Lower leg skin (tissue), 3 donors: ENCODE results near the gene MRPL38.

ENCODE experiments used
- CTCF ChIP-seq, 3 donors: fragments of 450-650 bp; IDR thresholded peaks; one replicate each; pipeline ENCODE4 v1.5.1; 2016; ENCODE audit warnings: antibody characterized with exemption in 3 of 3, mild to moderate bottlenecking in 3 of 3, moderate library complexity in 2 of 3
- POLR2A ChIP-seq, 2 donors: fragments of 450-650 bp; IDR thresholded peaks; one replicate each; pipeline ENCODE4 v1.6.1; 2016 to 2017; ENCODE audit warnings: antibody characterized with exemption in 2 of 2, mild to moderate bottlenecking in 1 of 2, moderate library complexity in 1 of 2

DNA sequence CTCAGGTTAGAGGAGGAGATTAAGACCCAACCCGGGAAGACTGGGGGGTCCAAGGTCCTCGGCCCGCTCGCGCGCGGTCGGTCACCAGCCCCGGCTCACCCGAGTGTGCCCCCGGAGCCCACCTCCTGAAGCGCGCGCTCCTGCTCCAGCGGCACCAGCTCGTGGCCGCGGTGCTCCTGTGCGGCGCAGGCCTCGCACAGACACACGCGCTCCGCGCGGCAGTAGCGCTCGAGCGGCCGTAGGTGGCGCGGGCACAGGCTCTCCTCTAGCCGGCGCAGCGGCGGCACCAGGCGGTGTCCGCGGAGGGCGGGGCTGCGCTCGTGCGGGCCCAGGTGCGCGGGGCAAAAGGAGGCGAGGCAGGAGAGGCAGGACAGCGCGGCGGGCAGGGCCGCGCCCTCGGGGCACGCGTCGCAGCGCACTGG lies 26.9 kb downstream of the MRPL38 start:
- no peak for TF ChIP-seq POLR2A (IDR thresholded peaks at IDR 0.05)
- TF ChIP-seq CTCF (IDR thresholded peaks at IDR 0.05), result no peak
